ENCODE results near the gene LARGE2. TPM values are rescaled to one million over a fixed set of nuclear protein-coding genes. Genes with fewer than 3 reads are reported as not detected.

LARGE2 gene
- total RNA-seq, 1 experiment from 2014 or later = 108 TPM

DNA sequence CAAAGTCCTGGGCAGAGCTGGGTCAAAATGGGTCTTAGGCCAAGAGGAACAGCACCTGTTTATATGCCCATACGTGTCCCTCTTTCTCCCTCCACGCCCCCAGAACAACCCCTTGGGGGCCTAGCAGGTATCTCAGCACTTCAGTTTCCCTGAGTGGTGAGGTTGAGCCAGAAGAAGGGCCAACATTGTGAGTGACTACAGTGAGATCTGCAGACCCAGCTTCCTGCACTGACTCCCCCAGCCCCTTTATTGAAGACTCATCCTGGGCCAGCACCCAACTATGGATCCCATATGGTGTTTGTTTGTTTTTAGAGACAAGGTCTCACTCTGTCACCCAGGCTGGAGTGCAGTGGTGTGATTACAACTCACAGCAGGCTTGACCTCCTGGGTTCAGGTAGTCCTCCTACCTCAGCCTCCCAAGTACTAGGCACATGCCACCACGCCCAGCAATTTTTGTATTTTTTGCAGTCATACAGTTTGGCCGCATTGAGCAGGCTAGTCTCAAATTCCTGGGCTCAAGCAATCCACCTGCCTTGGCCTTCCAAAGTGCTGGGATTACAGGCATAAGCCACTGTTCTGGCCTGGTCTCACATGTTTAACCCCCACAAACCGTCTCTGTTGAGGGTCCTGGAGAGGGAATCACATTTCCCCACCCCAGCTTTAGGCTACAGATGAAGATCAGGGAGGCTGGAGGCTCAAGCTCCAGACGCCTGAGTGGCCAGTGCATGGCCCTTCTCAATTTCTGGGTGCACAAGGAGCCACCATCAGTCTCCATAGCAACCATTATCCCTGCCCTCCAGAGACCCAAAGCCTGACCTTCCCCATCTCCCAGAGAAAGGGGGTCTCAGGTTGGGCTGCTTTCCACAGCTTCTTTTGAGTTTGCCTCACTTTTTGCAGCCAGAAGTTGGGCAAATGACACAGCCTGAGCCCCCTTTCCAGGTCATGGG, 1.7 kb upstream of the LARGE2 start:
- peak overlapping the region; percentile 13 for H3K18ac ChIP-seq (ENCODE audit: insufficient read length, low read depth, low read length)
- Mint-ChIP-seq H3K4me1 (peaks cover 35 to 48% of the 10 kb centered on the region in 2 experiments), H3K27me3 (ENCODE audit: low read depth) (peaks cover 2% of the 10 kb centered on the region; the same call in 1 of the 2 replicates), H3K9me3 (no peaks in the 10 kb centered on the region; a peak in 1 of 5 replicates), H3K27ac (peak overlapping the region; percentile 95 to 98 (median 96); a peak in 6 of 7 replicates), H3K36me3 (ENCODE audit: insufficient read depth in 1 of 3, low read depth in 3 of 3) (peaks cover 10 to 22% (median 17%) of the 10 kb centered on the region in 3 experiments), H3K4me3 (peak overlapping the region; percentile 66 to 81)
- no peak overlapping the region for H3K23ac ChIP-seq (ENCODE audit: insufficient read length, low read depth, low read length)
- TF ChIP-seq, protein P1, sequence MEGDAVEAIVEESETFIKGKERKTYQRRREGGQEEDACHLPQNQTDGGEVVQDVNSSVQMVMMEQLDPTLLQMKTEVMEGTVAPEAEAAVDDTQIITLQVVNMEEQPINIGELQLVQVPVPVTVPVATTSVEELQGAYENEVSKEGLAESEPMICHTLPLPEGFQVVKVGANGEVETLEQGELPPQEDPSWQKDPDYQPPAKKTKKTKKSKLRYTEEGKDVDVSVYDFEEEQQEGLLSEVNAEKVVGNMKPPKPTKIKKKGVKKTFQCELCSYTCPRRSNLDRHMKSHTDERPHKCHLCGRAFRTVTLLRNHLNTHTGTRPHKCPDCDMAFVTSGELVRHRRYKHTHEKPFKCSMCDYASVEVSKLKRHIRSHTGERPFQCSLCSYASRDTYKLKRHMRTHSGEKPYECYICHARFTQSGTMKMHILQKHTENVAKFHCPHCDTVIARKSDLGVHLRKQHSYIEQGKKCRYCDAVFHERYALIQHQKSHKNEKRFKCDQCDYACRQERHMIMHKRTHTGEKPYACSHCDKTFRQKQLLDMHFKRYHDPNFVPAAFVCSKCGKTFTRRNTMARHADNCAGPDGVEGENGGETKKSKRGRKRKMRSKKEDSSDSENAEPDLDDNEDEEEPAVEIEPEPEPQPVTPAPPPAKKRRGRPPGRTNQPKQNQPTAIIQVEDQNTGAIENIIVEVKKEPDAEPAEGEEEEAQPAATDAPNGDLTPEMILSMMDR (conservative IDR thresholded peaks at IDR 0.05) = no peak
- H3K9ac ChIP-seq (ENCODE audit: extremely low read depth, insufficient read length, low read length) = no peak overlapping the region
- H3K23me2 ChIP-seq (ENCODE audit: insufficient read length, low read depth, low read length, poor library complexity, severe bottlenecking) = peaks cover 8% of the 10 kb centered on the region
- H2BK120ac ChIP-seq (ENCODE audit: low read depth, low read length, poor library complexity, severe bottlenecking) = no peak overlapping the region
- no CpG with 5 or more reads among the region's 6 CpGs for WGBS (ENCODE audit: extremely low coverage, insufficient read length, low lambda C conversion rate)
- H3K79me1 ChIP-seq (ENCODE audit: insufficient read depth, low read depth, low read length, poor library complexity, severe bottlenecking) = no peaks in the 10 kb centered on the region
- H3K14ac ChIP-seq (ENCODE audit: insufficient read depth, low read length) = 0 out of 2 replicates have a peak overlapping the region, but pooled peaks have one; percentile 19
- no peaks in the 10 kb centered on the region for H3K4me1 ChIP-seq (ENCODE audit: insufficient read depth, low read length)
- peak overlapping the region; percentile 45 for H3K4me2 ChIP-seq (ENCODE audit: insufficient read depth, insufficient read length, low read length)
- no peaks in the 10 kb centered on the region for H3K9me3 ChIP-seq (ENCODE audit: control insufficient read depth, low read depth, low read length)
- no peaks in the 10 kb centered on the region for H4K20me1 ChIP-seq (ENCODE audit: control insufficient read depth, insufficient read depth, insufficient read length)
- DNase-seq = no peak
- H2BK15ac ChIP-seq (ENCODE audit: low read depth, low read length) = no peak overlapping the region
- no peak overlapping the region for H2AK5ac ChIP-seq (ENCODE audit: insufficient read length, low read length)
- H4K8ac ChIP-seq (replicated peaks; ENCODE audit: insufficient read length, low read depth, low read length) = no peak overlapping the region
- no peak overlapping the region for H4K91ac ChIP-seq (ENCODE audit: insufficient read length, low read depth, low read length)
- H3T11ph ChIP-seq (ENCODE audit: low read length) = no peak overlapping the region
- no peak overlapping the region for H2BK5ac ChIP-seq (ENCODE audit: insufficient read length, low read length)
- no peak overlapping the region for H4K5ac ChIP-seq (ENCODE audit: insufficient read length, low read depth, low read length)
- H3K4ac ChIP-seq (ENCODE audit: low read depth, low read length) = no peak overlapping the region
- H2AFZ ChIP-seq (ENCODE audit: low read length) = no peak overlapping the region
- H3K56ac ChIP-seq (ENCODE audit: insufficient read length, low read depth, low read length) = no peak overlapping the region
- H3K79me2 ChIP-seq (ENCODE audit: insufficient read depth, low read length) = no peaks in the 10 kb centered on the region; the same call in 1 of the 2 replicates
- no peak overlapping the region for H3K27ac ChIP-seq (ENCODE audit: insufficient read length, low read depth, low read length)
- H2BK12ac ChIP-seq (ENCODE audit: insufficient read length, low read depth, low read length) = no peak overlapping the region
- H2BK20ac ChIP-seq (ENCODE audit: low read depth, low read length, poor library complexity, severe bottlenecking) = no peak overlapping the region
- no peaks in the 10 kb centered on the region; the same call in 1 of the 2 replicates for H3K27me3 ChIP-seq (ENCODE audit: insufficient read depth, low read length)
